KMS-11 (cell line): ENCODE measurements around the gene SKA3.

Experiments
- H2AFZ ChIP-seq: fragments of 200-600 bp; sonication (generic); 2 replicates; pipeline ENCODE4 v1.6.1; 2016; ENCODE audit warnings: antibody characterized with exemption, mixed run types, low read depth
- H3K27ac ChIP-seq: fragments of 200-600 bp; sonication (generic); 2 replicates; pipeline ENCODE4 v1.6.1; 2016; ENCODE audit warnings: mild to moderate bottlenecking, mixed run types
- H3K27me3 ChIP-seq: fragments of 200-600 bp; sonication (generic); 2 replicates; pipeline ENCODE4 v1.6.1; 2017; ENCODE audit warnings: mild to moderate bottlenecking, low read depth, mixed run types, moderate library complexity; ENCODE audit not compliant: insufficient read depth
- H3K36me3 ChIP-seq: fragments of 200-600 bp; sonication (generic); 2 replicates; pipeline ENCODE4 v1.6.1; 2017; ENCODE audit warnings: mild to moderate bottlenecking, mixed run types; ENCODE audit not compliant: insufficient read depth
- H3K4me1 ChIP-seq: fragments of 200-600 bp; sonication (generic); 2 replicates; pipeline ENCODE4 v1.6.1; 2016; ENCODE audit warnings: mild to moderate bottlenecking, low read depth, mixed run types; ENCODE audit not compliant: poor library complexity, severe bottlenecking
- H3K4me2 ChIP-seq: fragments of 200-600 bp; sonication (generic); 2 replicates; pipeline ENCODE4 v1.7.0; 2016; ENCODE audit warnings: mild to moderate bottlenecking, mixed run types
- H3K4me3 ChIP-seq: fragments of 200-600 bp; sonication (generic); IDR thresholded peaks from 2 replicates; pipeline ENCODE4 v1.6.1; 2017; ENCODE audit warnings: low read depth, low read length, mixed read lengths; ENCODE audit not compliant: insufficient read depth
- H3K79me2 ChIP-seq: fragments of 200-600 bp; sonication (generic); 2 replicates; pipeline ENCODE4 v1.6.1; 2016; ENCODE audit warnings: low read depth, mixed run types; ENCODE audit not compliant: insufficient read depth
- H3K9ac ChIP-seq: fragments of 200-600 bp; sonication (generic); 2 replicates; pipeline ENCODE4 v1.6.1; 2016; ENCODE audit warnings: mild to moderate bottlenecking, mixed run types
- H4K20me1 ChIP-seq: fragments of 200-600 bp; sonication (generic); 2 replicates; pipeline ENCODE4 v1.6.1; 2016; ENCODE audit warnings: mild to moderate bottlenecking, mixed run types; ENCODE audit not compliant: insufficient read depth
- TF ChIP-seq, protein P1 (sequence below): fragments of 200-600 bp; sonication (generic); conservative IDR thresholded peaks from 2 replicates; pipeline ENCODE4 v1.6.1; 2017; ENCODE audit warnings: low read depth, mild to moderate bottlenecking, antibody characterized with exemption, low read length, moderate library complexity, mixed read lengths

The SKA3 gene

DNA sequence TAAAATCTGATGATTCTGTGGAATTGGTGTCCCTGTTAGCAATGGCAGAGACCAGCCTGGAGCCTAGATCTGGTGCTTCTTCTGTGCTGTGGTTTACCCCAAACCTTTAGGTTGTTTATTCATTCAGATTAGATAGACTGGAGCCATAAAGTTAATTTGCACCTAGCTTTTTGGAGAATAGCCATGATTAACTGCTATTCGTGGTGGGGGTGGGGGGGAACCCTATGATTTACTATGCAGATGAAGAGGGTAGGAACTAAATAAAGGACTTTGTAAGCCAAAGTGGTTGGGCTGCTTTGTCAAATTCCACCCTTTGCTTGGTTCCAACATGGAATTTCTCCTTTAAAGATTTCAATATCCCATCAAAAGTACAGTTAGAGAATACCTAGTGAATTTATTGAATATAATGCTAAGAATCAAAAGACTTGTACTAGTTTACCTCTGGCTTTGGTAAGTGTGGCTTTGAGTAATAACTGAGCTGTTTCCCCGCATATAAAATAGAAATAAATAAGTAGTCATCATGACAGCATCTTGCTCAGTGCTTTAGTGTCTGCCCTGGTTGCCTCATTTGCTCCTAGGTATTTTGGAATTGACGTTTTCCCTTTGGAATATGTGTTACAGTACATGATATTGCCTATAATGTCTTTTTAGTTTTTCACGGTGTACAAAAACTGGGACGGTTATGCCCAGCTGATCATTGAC lies 27.6 kb downstream of the SKA3 start:
- peak overlapping the region; percentile 55 for H3K4me2 ChIP-seq
- H3K4me3 ChIP-seq: no peak overlapping the region

DNA sequence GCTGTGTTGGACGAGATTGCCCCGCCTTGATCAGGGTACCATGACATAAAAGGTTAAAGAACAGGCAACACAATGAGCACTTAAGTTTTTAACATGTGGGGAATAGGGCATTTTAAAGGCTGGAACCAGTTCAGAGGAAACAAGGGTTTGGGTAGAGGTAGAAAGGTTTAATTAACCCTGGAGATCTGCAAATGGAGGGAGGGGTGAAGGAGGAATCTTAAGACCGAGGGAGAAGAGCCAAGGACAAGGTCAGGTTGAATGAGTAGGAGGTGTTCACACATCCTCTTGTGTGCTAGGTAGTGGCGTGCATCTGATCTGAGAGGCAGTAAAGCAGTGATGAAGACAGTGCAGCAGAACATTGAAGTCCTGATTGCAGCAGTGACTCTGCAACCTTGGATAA lies 28.5 kb downstream of the SKA3 start:
- H4K20me1 ChIP-seq: no peaks in the 10 kb centered on the region
- H2AFZ ChIP-seq: no peak overlapping the region
- H3K4me1 ChIP-seq: peaks cover 41% of the 10 kb centered on the region
- no peak overlapping the region for H3K4me3 ChIP-seq
- peaks cover 28% of the 10 kb centered on the region for H3K79me2 ChIP-seq
- H3K27me3 ChIP-seq: no peaks in the 10 kb centered on the region
- no peak overlapping the region for H3K4me2 ChIP-seq
- no peak overlapping the region for H3K27ac ChIP-seq
- TF ChIP-seq, protein P1, sequence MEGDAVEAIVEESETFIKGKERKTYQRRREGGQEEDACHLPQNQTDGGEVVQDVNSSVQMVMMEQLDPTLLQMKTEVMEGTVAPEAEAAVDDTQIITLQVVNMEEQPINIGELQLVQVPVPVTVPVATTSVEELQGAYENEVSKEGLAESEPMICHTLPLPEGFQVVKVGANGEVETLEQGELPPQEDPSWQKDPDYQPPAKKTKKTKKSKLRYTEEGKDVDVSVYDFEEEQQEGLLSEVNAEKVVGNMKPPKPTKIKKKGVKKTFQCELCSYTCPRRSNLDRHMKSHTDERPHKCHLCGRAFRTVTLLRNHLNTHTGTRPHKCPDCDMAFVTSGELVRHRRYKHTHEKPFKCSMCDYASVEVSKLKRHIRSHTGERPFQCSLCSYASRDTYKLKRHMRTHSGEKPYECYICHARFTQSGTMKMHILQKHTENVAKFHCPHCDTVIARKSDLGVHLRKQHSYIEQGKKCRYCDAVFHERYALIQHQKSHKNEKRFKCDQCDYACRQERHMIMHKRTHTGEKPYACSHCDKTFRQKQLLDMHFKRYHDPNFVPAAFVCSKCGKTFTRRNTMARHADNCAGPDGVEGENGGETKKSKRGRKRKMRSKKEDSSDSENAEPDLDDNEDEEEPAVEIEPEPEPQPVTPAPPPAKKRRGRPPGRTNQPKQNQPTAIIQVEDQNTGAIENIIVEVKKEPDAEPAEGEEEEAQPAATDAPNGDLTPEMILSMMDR: no peak
- H3K36me3 ChIP-seq: peaks cover 7% of the 10 kb centered on the region; the same call in 1 of the 2 replicates
- H3K9ac ChIP-seq: no peak overlapping the region

More for the DNA sequence above, 27.6 kb downstream of the SKA3 start:
- Histone ChIP-seq H4K20me1 (no peaks in the 10 kb centered on the region), H3K27ac (peak overlapping the region; percentile 65; the same call in 1 of the 2 replicates), H2AFZ (no peak overlapping the region), H3K9ac (no peak overlapping the region), H3K79me2 (peaks cover 19% of the 10 kb centered on the region), H3K4me1 (peaks cover 36% of the 10 kb centered on the region), H3K27me3 (no peaks in the 10 kb centered on the region), H3K36me3 (peaks cover 7% of the 10 kb centered on the region; the same call in 1 of the 2 replicates)
- TF ChIP-seq, protein P1: no peak

DNA sequence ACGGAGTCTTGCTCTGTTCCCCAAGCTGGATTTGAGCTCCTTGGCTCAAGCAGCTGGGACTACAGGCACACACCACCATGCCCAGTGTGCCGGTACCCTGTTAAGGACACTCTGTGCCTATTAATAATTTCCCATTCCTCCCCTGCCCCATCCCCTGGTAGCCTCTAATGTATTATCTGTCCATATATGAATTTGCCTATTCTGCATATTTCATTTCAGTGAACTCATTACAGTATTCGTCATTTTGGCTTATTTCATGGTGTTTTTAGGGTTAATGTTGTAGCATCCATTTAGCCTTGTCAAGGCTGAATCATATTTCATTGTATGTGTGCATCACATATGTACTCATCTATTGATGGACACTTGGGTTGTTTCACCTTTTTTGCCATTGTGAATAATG lies 33.6 kb downstream of the SKA3 start:
- Histone ChIP-seq H4K20me1 (no peaks in the 10 kb centered on the region), H3K4me1 (peaks cover 22% of the 10 kb centered on the region), H3K36me3 (peaks cover 7% of the 10 kb centered on the region; the same call in 1 of the 2 replicates), H3K4me2 (peak overlapping the region; percentile 25; the same call in 1 of the 2 replicates), H3K27ac (no peak overlapping the region), H3K4me3 (no peak overlapping the region), H3K79me2 (peaks cover 53% of the 10 kb centered on the region), H3K9ac (no peak overlapping the region), H2AFZ (no peak overlapping the region), H3K27me3 (no peaks in the 10 kb centered on the region)
- TF ChIP-seq, protein P1: no peak

DNA sequence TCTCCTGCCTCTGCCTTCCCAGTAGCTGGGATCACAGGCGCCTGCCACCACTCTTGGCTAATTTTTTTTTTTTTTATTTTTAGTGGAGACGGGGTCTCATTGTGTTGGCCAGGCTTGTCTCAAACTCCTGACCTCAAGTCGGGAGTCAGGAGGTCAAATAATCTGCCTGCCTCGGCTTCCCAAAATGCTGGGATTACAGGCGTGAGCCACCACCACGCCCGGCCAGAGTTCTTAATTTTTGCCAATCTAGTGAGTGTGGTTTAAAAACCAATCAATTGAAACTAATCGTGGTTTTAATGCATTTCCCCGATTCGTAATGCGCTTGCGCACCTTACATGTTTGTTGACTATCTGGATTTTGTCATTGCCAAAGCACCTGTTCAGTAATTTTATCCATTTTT lies 37.0 kb downstream of the SKA3 start:
- peaks cover 40% of the 10 kb centered on the region for H3K79me2 ChIP-seq
- H3K4me3 ChIP-seq: no peak overlapping the region
- peak overlapping the region; percentile 74 for H3K4me2 ChIP-seq
- peak overlapping the region; percentile 73; the same call in 1 of the 2 replicates for H3K9ac ChIP-seq
- H3K27me3 ChIP-seq: no peaks in the 10 kb centered on the region
- TF ChIP-seq, protein P1: no peak
- H3K4me1 ChIP-seq: peaks cover 22% of the 10 kb centered on the region
- H4K20me1 ChIP-seq: no peaks in the 10 kb centered on the region
- H3K36me3 ChIP-seq: no peaks in the 10 kb centered on the region
- H2AFZ ChIP-seq: peak overlapping the region; percentile 95
- H3K27ac ChIP-seq: peak overlapping the region; percentile 75; the same call in 1 of the 2 replicates
